IMR-90 (cell line): ENCODE measurements around the gene GNAO1. TPM values are rescaled to one million over a fixed set of nuclear protein-coding genes. Genes with fewer than 3 reads are reported as not detected.

Source experiments
- ATAC-seq: fragments of 200-7000 bp; cut with Tn5 transposase; 2 replicates; pipeline ENCODE4 v1.9.1; 2020; ENCODE audit warnings: low read depth, mild to moderate bottlenecking, moderate library complexity
- BruUV-seq: library from RNA; stranded (reverse); fragments of 400-500 nt; replicated peaks from 2 replicates; lab custom pipeline; 2021; lab: Mats Ljungman, UMichigan
- CTCF ChIA-PET: fragments of 300-600 bp; formaldehyde crosslinking; extraction: SDS; loops from one replicate; lab custom pipeline; 2021; ENCODE audit warnings: antibody characterized with exemption; lab: Yijun Ruan, JAX
- POLR2A ChIA-PET: fragments of 300-600 bp; sonication (Branson Sonifier 250); formaldehyde crosslinking; loops from one replicate; lab custom pipeline; 2022; ENCODE audit warnings: antibody characterized with exemption; ENCODE audit not compliant: unreplicated experiment; lab: Charles Lee
- DNase-seq: peaks from one replicate; pipeline ENCODE4 v3.0.0; 2013
- H2AFZ ChIP-seq: replicated peaks from 2 replicates; pipeline ENCODE3; 2013; ENCODE audit warnings: low read length, mild to moderate bottlenecking; ENCODE audit not compliant: poor library complexity
- H2AK5ac ChIP-seq: 2 replicates; pipeline ENCODE4 v1.6.1; 2013; ENCODE audit warnings: low read depth, low read length, inconsistent platforms
- H2AK9ac ChIP-seq: replicated peaks from 2 replicates; pipeline ENCODE3; 2013; ENCODE audit warnings: mild to moderate bottlenecking, low read depth, low read length, moderate library complexity; ENCODE audit not compliant: poor library complexity
- H2BK120ac ChIP-seq: 2 replicates; pipeline ENCODE4 v1.6.1; 2013; ENCODE audit warnings: low read depth, low read length, inconsistent platforms
- H2BK15ac ChIP-seq: 3 replicates; pipeline ENCODE4 v1.6.1; 2013; ENCODE audit warnings: low read depth, low read length, inconsistent platforms
- H2BK20ac ChIP-seq: 2 replicates; pipeline ENCODE4 v1.6.1; 2013; ENCODE audit warnings: low read depth, mild to moderate bottlenecking, inconsistent platforms, low read length, moderate library complexity
- H2BK5ac ChIP-seq: 2 replicates; pipeline ENCODE4 v1.6.1; 2013; ENCODE audit warnings: mild to moderate bottlenecking, low read depth, low read length, inconsistent platforms; ENCODE audit not compliant: poor library complexity, severe bottlenecking
- H3K14ac ChIP-seq: replicated peaks from 2 replicates; pipeline ENCODE4 v1.6.1; 2013; ENCODE audit warnings: low read depth, low read length, inconsistent platforms
- H3K18ac ChIP-seq: 2 replicates; pipeline ENCODE4 v1.6.1; 2013; ENCODE audit warnings: low read depth, low read length, control low read depth
- H3K23ac ChIP-seq: 2 replicates; pipeline ENCODE4 v1.6.1; 2013; ENCODE audit warnings: low read depth, low read length, inconsistent platforms
- H3K27ac ChIP-seq: 2 replicates; pipeline ENCODE4 v1.5.1; 2013; ENCODE audit warnings: mild to moderate bottlenecking, control low read depth, low read length; ENCODE audit not compliant: insufficient read depth
- H3K27me3 ChIP-seq: 2 replicates; pipeline ENCODE4 v1.6.1; 2013; ENCODE audit warnings: low read length; ENCODE audit not compliant: control insufficient read depth, insufficient read depth
- H3K36me3 ChIP-seq: 2 replicates; pipeline ENCODE4 v1.6.1; 2013; ENCODE audit warnings: low read length, mixed read lengths; ENCODE audit not compliant: control insufficient read depth, insufficient read depth
- H3K4ac ChIP-seq: 2 replicates; pipeline ENCODE4 v1.6.1; 2013; ENCODE audit warnings: low read depth, low read length, inconsistent platforms
- H3K4me1 ChIP-seq: 2 replicates; pipeline ENCODE4 v1.6.1; 2013; ENCODE audit warnings: low read length, mixed read lengths; ENCODE audit not compliant: control insufficient read depth, insufficient read depth
- H3K4me2 ChIP-seq: 2 replicates; pipeline ENCODE4 v1.6.1; 2013; ENCODE audit warnings: low read depth, mild to moderate bottlenecking, control low read depth, low read length, moderate library complexity
- H3K4me3 ChIP-seq: 2 replicates; pipeline ENCODE4 v1.5.1; 2013; ENCODE audit warnings: low read depth, mild to moderate bottlenecking, control low read depth, low read length, moderate library complexity; ENCODE audit not compliant: insufficient read depth
- H3K56ac ChIP-seq: 2 replicates; pipeline ENCODE4 v1.6.1; 2013; ENCODE audit warnings: low read length, inconsistent platforms; ENCODE audit not compliant: insufficient read depth; ENCODE audit errors: extremely low read depth
- H3K79me1 ChIP-seq, 2 experiments: 2 replicates each; pipeline ENCODE4 v1.6.1; 2013; ENCODE audit warnings: low read length in 2 of 2, inconsistent platforms in 1 of 2, low read depth in 1 of 2
- H3K9ac ChIP-seq: 2 replicates; pipeline ENCODE4 v1.6.1; 2013; ENCODE audit warnings: low read depth, low read length, control low read depth
- H3K9me1 ChIP-seq: 2 replicates; pipeline ENCODE4 v1.6.1; 2013; ENCODE audit warnings: low read length, inconsistent platforms; ENCODE audit not compliant: insufficient read depth
- H3K9me3 ChIP-seq: 2 replicates; pipeline ENCODE4 v1.6.1; 2013; ENCODE audit warnings: low read length; ENCODE audit not compliant: control insufficient read depth, insufficient read depth
- H4K20me1 ChIP-seq: 2 replicates; pipeline ENCODE4 v1.6.1; 2013; ENCODE audit warnings: low read length, inconsistent platforms; ENCODE audit not compliant: insufficient read depth
- H4K5ac ChIP-seq: 2 replicates; pipeline ENCODE4 v1.6.1; 2013; ENCODE audit warnings: mild to moderate bottlenecking, low read depth, low read length, control low read depth
- H4K8ac ChIP-seq, 2 experiments: 2 replicates each; pipeline ENCODE4 v1.6.1; 2013; ENCODE audit warnings: low read depth in 2 of 2, low read length in 2 of 2, control low read depth in 1 of 2, inconsistent platforms in 1 of 2
- H4K91ac ChIP-seq: 2 replicates; pipeline ENCODE4 v1.6.1; 2013; ENCODE audit warnings: low read depth, low read length, inconsistent platforms; ENCODE audit not compliant: insufficient read depth
- BHLHE40 ChIP-seq: fragments of 150-350 bp; IDR thresholded peaks from 2 replicates; pipeline ENCODE4 v1.6.1; 2016; ENCODE audit warnings: mild to moderate bottlenecking, low read depth, low read length
- CEBPB ChIP-seq: IDR thresholded peaks from 2 replicates; pipeline ENCODE4 v1.6.1; 2012; ENCODE audit warnings: low read depth, low read length, improper control_type of control experiment
- CHD1 ChIP-seq: IDR thresholded peaks from 2 replicates; pipeline ENCODE4 v1.6.1; 2012; ENCODE audit warnings: low read depth, low read length, improper control_type of control experiment
- FOS ChIP-seq: fragments of 150-350 bp; IDR thresholded peaks from 2 replicates; pipeline ENCODE4 v1.6.1; 2016; ENCODE audit warnings: low read depth, low read length
- MAFK ChIP-seq: IDR thresholded peaks from 2 replicates; pipeline ENCODE4 v1.6.1; 2012; ENCODE audit warnings: low read depth, low read length, improper control_type of control experiment
- MAZ ChIP-seq: IDR thresholded peaks from 2 replicates; pipeline ENCODE4 v1.6.1; 2012; ENCODE audit warnings: low read depth, mild to moderate bottlenecking, low read length, improper control_type of control experiment, moderate library complexity, borderline replicate concordance
- MXI1 ChIP-seq: IDR thresholded peaks from 2 replicates; pipeline ENCODE4 v1.6.1; 2012; ENCODE audit warnings: low read depth, mild to moderate bottlenecking, low read length, moderate library complexity, borderline replicate concordance
- NFE2L2 ChIP-seq: fragments of 150-350 bp; IDR thresholded peaks from 2 replicates; pipeline ENCODE4 v1.6.1; 2016; ENCODE audit warnings: low read depth, mild to moderate bottlenecking, low read length
- POLR2A ChIP-seq: IDR thresholded peaks from 2 replicates; pipeline ENCODE4 v1.6.1; 2012; ENCODE audit warnings: mild to moderate bottlenecking, low read depth, low read length
- RAD21 ChIP-seq: IDR thresholded peaks from 2 replicates; pipeline ENCODE4 v1.6.1; 2012; ENCODE audit warnings: low read length, improper control_type of control experiment
- RCOR1 ChIP-seq: IDR thresholded peaks from 2 replicates; pipeline ENCODE4 v1.6.1; 2012; ENCODE audit warnings: mild to moderate bottlenecking, low read length, improper control_type of control experiment; ENCODE audit not compliant: insufficient replicate concordance
- RFX5 ChIP-seq: IDR thresholded peaks from 2 replicates; pipeline ENCODE4 v1.8.0; 2012; ENCODE audit warnings: low read depth, mild to moderate bottlenecking, low read length, moderate library complexity
- SMC3 ChIP-seq: fragments of 150-350 bp; IDR thresholded peaks from 2 replicates; pipeline ENCODE4 v1.6.1; 2016; ENCODE audit warnings: low read depth, mild to moderate bottlenecking, antibody characterized with exemption, low read length, moderate library complexity
- WGBS, 2 experiments: methylation state at CpG; one replicate each; pipeline versions ENCODE4 v1.1.5 to v1.1.7; 2013; ENCODE audit warnings: missing lambda C conversion rate in 2 of 2; ENCODE audit not compliant: insufficient read length in 1 of 2; ENCODE audit errors: extremely low coverage in 2 of 2; 5-methylcytosine and 5-hydroxymethylcytosine counted together
- dilution Hi-C: fragments of 300-500 bp; cut with HindIII; formaldehyde crosslinking; loops from one replicate; pipeline ENCODE4 v1.14.3; 2018; ENCODE audit warnings: low sequenced_read_pairs; ENCODE audit not compliant: unreplicated experiment
- in situ Hi-C: fragments of 300-500 bp; cut with MboI; formaldehyde crosslinking; loops from 3 replicates; pipeline ENCODE4 v1.14.3; 2019; ENCODE audit warnings: low sequenced_read_pairs, inconsistent platforms, mixed read lengths
- intact Hi-C: fragments of 100-400 bp; cut with micrococcal nuclease; formaldehyde crosslinking; loops from 2 replicates; pipeline ENCODE4 v1.10.0; 2022
- polyA plus RNA-seq, 3 experiments: library from polyadenylated mRNA; depleted of rRNA; stranded (reverse); fragments of >200 nt; gene quantifications; 2 replicates each; pipeline ENCODE4 v1.2.3, GENCODE V29; 2012; ENCODE audit warnings: low replicate concordance in 1 of 3
- total RNA-seq: library from RNA; depleted of rRNA; stranded (reverse); fragments of >200 nt; gene quantifications from 2 replicates; pipeline ENCODE4 v1.2.3, GENCODE V29; 2012
- TF ChIP-seq, protein P1 (sequence below): conservative IDR thresholded peaks from 2 replicates; pipeline ENCODE4 v1.5.1; 2012; ENCODE audit warnings: mild to moderate bottlenecking, low read depth, low read length, improper control_type of control experiment
- TF ChIP-seq, protein P2 (sequence below): fragments of 150-350 bp; IDR thresholded peaks from 2 replicates; pipeline ENCODE4 v1.6.1; 2016; ENCODE audit warnings: low read depth, mild to moderate bottlenecking, low read length, moderate library complexity, borderline replicate concordance
- TF ChIP-seq, protein P3 (sequence below): fragments of 150-350 bp; IDR thresholded peaks from 2 replicates; pipeline ENCODE4 v1.6.1; 2017; ENCODE audit warnings: mild to moderate bottlenecking, antibody characterized with exemption, low read length, low read depth

The GNAO1 gene
- total and polyA plus RNA-seq, 2 of the 4 experiments (the other 2 are of a cell fraction) = under 0.01 to 0.07 TPM

DNA sequence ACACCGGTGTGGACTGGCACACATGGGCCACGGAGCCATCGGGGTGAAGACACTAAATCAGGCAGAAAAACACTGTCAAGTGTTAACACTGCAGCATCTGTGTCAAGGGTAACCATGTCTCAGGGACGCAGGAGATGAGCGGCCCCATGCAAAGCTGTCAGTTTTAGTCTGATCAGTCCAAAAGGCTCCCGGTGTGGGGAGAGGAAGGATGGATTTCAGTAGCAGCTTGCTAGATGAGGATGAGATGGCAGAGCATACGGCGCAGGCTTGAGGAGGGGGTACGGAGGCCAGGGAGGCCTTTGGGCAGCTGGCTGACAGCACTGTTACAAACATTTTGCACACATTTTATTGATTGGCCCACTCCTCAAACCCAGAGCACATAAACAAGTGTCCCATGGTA, 98.1 kb downstream of the GNAO1 start:
- no peak overlapping the region for H3K56ac ChIP-seq
- H3K27ac ChIP-seq = no peak overlapping the region
- no peak overlapping the region for H2BK15ac ChIP-seq
- no peak overlapping the region for H3K4me3 ChIP-seq
- H3K79me1 ChIP-seq = no peaks in the 10 kb centered on the region
- H3K23ac ChIP-seq = no peak overlapping the region
- CTCF ChIA-PET = no interaction called here
- no TSS peak for BruUV-seq
- no peak overlapping the region for H2BK20ac ChIP-seq
- H3K4ac ChIP-seq = no peak overlapping the region
- no peaks in the 10 kb centered on the region for H4K20me1 ChIP-seq
- peaks cover 2% of the 10 kb centered on the region; the same call in 1 of the 2 replicates for H3K4me1 ChIP-seq
- no peak overlapping the region for H3K18ac ChIP-seq
- peaks cover 8% of the 10 kb centered on the region; the same call in 1 of the 2 replicates for H3K27me3 ChIP-seq
- WGBS, 2 experiments = 62% methylated on average over 3 of the region's 9 CpGs; no CpG with 5 or more reads in 1 of the 2 experiments
- no peak overlapping the region for H2AK9ac ChIP-seq
- no peak overlapping the region for H2AFZ ChIP-seq
- dilution Hi-C loops = no loop called here
- H3K4me2 ChIP-seq = no peak overlapping the region
- H4K8ac ChIP-seq = no peak overlapping the region
- no peak overlapping the region for H4K5ac ChIP-seq
- no peak overlapping the region for H2BK5ac ChIP-seq
- ATAC-seq = no peak
- no peak overlapping the region for H2AK5ac ChIP-seq
- intact Hi-C loops = no loop called here
- in situ Hi-C loops = no loop called here
- no peak overlapping the region for H2BK120ac ChIP-seq
- H3K14ac ChIP-seq = no peak overlapping the region
- H3K9me3 ChIP-seq = no peaks in the 10 kb centered on the region
- TF ChIP-seq RCOR1 = no peak
- TF ChIP-seq BHLHE40 = no peak
- TF ChIP-seq MAFK = no peak
- no peak for TF ChIP-seq RAD21
- no peak for TF ChIP-seq RFX5
- no peak for TF ChIP-seq SMC3
- TF ChIP-seq, protein P1, sequence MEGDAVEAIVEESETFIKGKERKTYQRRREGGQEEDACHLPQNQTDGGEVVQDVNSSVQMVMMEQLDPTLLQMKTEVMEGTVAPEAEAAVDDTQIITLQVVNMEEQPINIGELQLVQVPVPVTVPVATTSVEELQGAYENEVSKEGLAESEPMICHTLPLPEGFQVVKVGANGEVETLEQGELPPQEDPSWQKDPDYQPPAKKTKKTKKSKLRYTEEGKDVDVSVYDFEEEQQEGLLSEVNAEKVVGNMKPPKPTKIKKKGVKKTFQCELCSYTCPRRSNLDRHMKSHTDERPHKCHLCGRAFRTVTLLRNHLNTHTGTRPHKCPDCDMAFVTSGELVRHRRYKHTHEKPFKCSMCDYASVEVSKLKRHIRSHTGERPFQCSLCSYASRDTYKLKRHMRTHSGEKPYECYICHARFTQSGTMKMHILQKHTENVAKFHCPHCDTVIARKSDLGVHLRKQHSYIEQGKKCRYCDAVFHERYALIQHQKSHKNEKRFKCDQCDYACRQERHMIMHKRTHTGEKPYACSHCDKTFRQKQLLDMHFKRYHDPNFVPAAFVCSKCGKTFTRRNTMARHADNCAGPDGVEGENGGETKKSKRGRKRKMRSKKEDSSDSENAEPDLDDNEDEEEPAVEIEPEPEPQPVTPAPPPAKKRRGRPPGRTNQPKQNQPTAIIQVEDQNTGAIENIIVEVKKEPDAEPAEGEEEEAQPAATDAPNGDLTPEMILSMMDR = no peak
- no peak for TF ChIP-seq NFE2L2
- no peak for TF ChIP-seq MXI1
- TF ChIP-seq FOS = no peak
- TF ChIP-seq POLR2A = no peak
- TF ChIP-seq, protein P2, sequence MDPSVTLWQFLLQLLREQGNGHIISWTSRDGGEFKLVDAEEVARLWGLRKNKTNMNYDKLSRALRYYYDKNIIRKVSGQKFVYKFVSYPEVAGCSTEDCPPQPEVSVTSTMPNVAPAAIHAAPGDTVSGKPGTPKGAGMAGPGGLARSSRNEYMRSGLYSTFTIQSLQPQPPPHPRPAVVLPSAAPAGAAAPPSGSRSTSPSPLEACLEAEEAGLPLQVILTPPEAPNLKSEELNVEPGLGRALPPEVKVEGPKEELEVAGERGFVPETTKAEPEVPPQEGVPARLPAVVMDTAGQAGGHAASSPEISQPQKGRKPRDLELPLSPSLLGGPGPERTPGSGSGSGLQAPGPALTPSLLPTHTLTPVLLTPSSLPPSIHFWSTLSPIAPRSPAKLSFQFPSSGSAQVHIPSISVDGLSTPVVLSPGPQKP = no peak
- TF ChIP-seq CEBPB = no peak
- TF ChIP-seq, protein P3, sequence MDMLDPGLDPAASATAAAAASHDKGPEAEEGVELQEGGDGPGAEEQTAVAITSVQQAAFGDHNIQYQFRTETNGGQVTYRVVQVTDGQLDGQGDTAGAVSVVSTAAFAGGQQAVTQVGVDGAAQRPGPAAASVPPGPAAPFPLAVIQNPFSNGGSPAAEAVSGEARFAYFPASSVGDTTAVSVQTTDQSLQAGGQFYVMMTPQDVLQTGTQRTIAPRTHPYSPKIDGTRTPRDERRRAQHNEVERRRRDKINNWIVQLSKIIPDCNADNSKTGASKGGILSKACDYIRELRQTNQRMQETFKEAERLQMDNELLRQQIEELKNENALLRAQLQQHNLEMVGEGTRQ = no peak
- no peak for TF ChIP-seq MAZ
- TF ChIP-seq CHD1 = no peak
- H3K9me1 ChIP-seq = peaks cover 5% of the 10 kb centered on the region
- no peak overlapping the region for H4K91ac ChIP-seq
- DNase-seq = no peak
- H3K36me3 ChIP-seq = no peaks in the 10 kb centered on the region
- POLR2A ChIA-PET = no interaction called here
- no peak overlapping the region for H3K9ac ChIP-seq
